HG02884 (cell line): ENCODE data around the gene RNF213.
"Not testable (repeated sequence)": the region's sequence is repeated elsewhere in the genome, so short reads cannot be mapped to it uniquely, and the experiment has no call there.

Experiments
- ATAC-seq: cut with Tn5 transposase; IDR thresholded peaks from one replicate; pipeline ENCODE4 v1.9.1; 2021; ENCODE audit warnings: mild to moderate bottlenecking, moderate library complexity; ENCODE audit not compliant: unreplicated experiment

RNF213 gene

DNA sequence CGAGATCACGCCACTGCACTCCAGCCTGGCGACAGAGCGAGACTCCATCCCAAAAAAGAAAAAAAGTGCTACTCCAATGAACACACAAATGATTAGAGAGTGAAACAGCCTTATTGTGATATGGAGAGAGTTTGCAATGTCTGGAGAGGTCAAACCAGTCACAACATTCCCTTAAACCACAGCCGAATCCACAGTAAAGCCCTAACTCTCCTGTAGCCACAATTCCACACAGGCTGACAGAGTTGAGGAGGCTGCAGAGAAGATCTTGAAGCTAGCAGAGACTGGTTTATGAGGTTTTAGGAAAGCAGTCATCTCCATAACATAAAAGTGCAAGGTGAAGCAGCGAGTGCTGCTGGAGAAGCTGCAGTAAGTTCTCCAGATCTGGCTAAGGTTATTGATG lies 6.7 kb downstream of the RNF213 start:
- no peak for ATAC-seq

DNA sequence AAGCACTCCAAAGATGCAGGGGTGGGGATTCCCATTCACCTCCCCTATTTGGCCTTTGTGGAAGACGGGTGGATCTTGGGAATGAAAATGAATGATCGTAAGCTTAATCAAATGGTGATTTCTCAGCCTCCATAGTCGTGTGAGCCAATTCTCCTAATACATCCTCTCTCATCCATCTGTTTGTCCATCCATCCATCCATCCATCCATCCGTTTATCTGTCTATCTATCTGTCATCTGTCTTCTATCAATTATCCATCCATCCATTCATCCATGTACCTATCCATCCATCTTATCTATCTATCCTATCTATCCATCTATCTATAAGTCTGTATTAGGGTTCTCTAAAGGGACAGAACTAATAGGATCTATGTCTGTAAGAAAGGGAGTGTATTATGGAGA lies 7.8 kb downstream of the RNF213 start:
- ATAC-seq = no peak

DNA sequence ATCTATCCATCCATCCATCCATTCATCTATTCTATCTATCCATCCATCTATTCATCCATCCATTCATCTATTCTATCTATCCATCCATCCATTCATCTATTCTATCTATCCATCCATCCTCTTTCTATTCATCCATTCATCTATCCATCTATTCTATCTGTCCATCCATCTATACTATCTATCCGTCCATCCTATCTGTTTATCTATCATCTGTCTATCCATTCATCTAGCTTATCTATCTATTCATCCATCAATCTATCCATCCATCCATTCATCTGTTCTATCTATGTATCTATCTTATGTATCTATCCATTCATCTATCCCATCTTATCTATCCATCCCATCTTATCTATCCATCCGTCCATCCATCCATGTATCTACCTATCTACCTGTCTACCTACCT lies 8.8 kb downstream of the RNF213 start:
- ATAC-seq = no peak

DNA sequence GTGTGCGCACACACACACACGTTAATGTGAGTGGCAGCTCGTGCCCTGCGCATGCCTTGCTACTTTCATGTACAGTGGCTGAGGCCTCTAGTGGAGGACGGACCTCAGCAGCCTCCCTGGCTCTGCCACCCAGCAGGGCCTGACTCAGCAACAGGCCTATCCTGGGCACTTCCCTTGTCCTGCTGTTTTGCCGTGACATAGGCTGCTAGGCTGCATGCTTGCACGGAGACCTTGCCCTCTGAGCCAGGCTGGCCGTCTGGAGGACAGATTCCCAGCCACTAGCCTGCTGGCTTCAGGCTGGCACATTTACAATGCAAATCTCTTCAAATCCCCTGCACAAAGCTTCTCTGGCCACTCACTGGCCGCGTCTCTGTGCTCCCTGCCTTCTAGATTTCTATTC lies 9.5 kb downstream of the RNF213 start:
- ATAC-seq = no peak

DNA sequence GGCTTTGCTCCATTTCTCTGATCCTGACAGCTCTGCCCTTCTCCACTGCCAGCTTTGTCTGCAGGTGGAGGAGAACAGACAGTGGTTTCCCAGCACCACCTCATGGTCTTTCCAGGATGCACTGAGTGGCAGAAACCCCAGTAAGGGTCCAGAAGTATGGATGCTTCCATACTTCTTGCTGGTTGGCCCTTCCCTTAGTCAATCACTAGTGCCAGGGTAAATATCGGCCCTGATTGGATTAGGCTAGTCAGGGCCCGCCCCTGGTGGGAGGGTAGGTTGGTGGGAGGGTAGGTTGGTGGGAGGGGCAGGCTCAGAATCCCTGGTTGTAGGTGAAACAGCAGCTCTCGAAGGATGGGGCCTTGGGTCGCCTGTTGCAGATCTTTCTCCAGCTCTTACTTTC lies 10.2 kb downstream of the RNF213 start:
- ATAC-seq = no peak

DNA sequence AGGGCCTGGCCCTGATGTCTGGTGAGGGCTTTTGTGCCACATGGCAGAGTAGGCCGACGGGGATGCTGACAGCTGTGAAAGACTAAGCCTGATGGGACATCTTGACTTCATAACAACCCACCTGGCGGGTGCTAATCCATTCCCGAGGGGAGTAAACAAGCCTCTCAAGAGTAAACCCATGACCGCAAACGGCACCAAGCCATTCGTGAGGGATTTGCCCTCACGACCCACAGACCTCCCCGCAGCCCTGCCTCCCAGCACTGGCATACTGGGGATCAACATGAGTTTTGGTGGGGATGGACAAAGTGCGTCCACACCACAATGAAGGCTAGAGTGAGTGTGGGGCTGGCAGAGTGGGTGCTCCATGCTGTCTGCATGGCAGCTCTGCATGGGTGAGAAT lies 11.7 kb downstream of the RNF213 start:
- no peak for ATAC-seq

DNA sequence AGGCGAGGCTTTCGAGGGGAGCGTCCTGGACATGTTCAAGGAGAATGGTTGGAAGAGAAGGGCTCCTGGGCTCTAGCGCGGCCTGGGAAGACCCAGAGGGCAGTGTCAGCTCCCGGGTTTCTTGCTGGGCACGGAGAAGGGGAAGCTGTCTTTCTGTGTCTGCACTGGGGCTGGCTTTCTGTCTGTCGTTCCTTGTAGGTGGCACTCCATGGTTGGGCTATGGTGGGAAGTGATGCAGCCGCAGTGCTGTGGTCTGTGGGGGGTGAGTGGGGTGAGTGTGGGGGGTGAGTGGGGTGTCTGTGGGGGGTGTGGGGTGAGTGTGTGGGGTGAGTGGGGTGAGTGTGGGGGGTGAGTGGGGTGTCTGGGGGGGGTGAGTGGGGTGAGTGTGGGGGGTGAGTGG lies 13.7 kb downstream of the RNF213 start:
- no peak for ATAC-seq

DNA sequence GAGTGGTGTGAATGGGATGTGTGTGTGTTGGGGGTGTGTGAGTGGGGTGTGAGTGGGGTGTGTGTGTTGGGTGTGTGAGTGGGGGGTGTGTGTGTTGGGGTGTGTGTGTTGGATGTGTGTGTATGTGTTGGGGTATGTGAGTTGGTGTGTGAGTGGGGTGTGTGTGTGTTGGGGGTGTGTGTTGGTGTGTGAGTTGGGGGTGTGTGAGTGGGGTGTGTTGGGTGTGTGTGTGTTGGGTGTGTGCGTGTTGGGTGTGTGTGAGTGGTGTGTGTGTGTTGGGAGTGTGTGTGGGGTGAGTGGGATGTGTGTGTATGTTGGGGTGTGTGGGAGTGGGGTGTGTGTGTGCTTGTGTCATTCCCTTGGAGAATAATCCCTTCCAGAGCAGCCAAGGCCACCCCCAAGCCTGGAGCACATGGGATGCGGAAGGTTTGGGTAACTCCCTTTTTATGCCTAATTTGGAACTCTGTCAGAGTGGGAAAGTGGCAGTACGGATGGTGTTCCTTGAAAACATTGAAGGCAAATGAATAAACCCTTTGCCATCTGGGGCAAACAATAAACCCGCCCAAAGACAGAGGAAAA lies 14.3 kb downstream of the RNF213 start:
- no peak for ATAC-seq

DNA sequence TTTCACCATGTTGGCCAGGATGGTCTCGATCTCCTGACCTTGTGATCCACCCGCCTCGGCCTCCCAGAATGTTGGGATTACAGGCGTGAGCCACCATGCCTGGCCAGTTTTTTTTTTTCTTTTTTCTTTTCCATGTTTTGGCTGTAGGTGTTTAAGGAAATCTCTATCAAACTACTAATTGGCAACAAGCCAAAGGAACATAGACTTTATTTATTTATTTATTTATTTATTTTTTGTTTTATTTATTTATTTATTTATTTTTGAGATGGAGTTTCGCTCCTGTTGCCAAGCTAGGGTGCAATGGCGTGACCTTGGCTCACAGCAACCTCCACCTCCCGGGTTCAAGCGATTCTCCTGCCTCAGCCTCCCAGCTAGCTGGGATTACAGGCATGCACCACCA lies 15.2 kb downstream of the RNF213 start:
- not testable (repeated sequence) for ATAC-seq

DNA sequence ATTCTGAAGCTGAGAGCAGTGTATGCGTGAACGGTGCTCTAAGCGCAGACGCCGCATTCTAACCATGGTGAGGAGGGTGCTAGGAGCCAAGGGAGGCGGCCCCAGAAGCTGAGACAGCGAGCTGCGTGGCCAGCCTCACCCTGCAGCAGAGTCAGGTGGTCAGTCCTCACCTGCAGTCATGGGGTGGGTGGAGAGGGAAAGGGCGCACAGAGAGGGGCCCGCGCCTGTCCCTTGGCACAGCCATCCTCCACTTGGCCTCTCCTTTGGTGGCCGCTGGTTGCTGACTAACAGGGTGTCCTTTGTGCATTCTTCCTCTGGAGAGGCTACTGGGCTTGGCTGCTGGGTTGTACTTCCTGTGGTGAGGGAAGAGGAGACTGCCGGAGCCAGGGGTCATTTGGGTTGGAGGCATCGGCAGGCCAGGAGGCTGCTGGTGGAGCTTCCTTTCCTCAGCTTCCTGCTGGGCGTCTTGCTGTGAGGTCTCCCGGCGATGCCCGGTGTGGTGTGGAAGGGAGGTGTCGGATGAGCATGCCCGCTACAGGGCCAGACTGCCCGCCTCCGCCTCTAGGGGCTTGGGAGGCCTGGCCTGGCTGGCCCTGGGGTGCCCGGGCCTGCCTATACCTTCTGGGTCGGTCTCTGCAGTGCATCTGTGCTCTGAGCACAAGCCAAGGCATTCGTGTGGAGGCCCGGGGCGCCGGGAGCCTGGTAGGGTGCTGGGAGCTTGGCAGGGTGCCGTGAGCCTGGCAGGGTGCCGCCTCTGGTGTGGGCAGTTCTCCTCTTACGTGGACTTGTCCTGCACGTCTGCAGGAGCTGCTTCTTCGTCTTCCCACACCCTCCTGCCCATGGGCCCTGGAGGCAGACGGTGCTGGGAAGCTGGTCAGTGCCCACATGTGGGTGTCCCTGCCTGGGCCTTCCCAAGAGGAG lies 17.4 kb downstream of the RNF213 start:
- ATAC-seq = no peak

DNA sequence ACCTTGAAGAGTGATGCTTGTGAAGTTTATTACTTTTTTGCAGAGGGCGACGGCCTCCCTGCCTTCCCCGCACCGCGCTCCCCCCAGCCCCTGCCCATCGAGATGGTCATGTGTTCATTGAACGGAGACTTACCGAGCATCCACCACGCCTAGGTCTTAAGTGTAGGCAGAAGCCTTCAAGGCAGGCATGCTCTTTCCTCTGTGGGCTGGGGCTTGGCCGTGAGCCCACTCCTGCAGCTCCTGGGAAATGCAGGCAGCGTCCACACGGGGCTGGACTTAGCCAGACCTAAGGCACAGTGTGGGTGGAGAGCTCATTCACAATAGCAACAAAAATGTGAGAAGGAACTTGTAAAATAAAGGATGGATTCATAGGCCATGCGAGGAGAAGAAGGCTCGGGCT lies 19.2 kb downstream of the RNF213 start:
- no peak for ATAC-seq

DNA sequence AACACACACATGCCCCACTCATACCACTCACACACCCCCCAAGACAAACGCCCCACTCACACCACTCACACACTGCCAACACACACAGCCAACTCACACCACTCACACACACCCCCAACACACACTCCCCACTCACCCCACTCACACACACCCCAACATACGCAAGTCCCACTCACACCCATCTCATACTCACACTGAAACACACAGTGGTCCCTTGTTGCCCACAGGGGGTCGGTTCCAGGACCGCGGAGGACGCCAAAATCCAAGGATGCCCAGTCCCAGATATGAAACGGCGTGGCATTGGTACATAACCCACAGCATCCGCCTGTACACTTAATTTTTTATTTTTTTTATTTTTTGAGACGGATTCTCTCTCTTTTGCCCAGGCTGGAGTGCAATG lies 20.9 kb downstream of the RNF213 start:
- no peak for ATAC-seq

DNA sequence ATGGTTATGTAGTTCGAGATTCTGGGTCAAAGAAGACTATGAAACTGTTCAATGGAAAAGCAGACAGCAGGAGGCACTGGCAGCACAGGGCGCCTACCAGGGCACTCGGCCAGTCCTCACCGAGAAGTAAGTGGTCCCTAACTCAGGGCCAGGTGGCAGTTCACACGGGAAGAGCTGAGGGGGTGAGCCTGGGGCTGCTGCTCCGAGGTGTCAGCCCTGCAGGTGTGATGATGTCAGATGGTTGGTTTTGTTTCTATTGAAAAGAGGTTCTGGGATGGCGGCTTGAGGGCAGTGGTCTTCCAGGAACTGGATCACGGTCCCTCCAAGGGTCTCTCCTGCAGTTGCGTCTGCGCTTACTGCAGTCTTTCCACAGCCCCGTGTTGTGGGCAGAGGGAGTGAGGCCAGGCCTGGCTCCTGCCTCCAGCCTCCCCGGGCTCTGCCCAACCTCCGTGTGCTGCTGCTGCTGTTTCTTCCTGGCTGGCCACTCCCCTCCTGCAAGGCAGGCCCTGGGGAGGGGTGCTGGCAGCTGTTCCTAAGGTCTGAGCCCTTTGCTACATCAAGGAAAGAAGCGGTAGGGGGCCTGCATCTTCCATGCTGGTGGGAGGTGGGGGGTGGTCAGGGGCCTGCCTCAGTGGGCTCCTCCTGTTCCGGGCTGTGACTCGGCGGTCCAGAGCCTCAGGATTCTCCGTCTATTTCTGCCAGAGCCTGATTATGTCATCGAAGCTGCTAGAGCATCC lies 22.6 kb downstream of the RNF213 start:
- no peak for ATAC-seq

DNA sequence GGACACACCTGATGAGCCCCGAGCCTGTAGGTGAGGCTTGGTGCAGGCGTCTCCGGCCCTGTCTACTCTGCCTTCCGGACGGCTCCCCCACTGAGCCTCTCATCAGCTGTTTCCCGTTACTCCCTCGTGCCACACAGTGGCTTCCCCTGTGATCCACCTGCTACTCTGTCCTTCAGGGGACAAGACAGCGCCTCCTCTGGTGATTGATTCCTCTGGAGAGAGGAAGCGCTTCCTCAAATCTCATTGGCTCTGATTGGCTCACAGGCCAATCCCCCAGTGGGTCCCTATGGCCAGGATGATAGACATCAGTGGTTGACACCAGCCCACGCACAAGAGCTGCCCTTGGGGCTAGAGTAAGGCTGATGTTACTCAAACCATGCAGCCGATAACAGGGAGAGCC lies 24.0 kb downstream of the RNF213 start:
- ATAC-seq = no peak

DNA sequence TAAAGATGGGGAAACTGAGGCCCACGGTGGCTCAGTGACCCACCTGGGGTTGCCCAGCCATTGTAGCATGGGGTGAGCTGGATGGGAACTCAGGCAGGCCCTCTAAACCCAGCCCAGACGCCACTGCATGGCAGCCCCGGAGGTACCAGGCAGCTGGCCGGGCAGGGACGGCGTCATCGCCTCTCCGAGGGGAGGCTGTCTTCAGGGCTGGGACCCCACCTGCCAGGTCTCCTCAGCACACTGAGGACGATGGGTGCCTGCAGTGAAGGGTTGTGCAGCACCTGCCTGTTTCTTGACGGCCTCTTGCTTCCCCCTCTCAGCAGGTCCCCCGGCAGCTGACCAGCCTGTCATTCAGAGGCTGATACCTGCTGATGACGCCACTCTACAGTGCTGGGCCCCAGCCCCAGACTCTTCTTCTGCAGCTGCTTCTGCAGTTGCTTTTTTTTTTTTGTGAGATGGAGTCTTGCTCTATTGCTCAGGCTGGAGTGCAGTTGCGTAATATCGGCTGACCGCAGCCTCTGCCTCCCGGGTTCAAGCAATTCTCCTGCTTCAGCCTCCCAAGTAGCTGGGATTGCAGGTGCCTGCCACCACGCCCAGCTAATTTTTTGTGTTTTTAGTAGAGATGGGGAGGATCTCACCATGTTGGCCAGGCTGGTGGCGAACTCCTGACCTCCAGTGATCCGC lies 24.7 kb downstream of the RNF213 start:
- ATAC-seq = no peak

DNA sequence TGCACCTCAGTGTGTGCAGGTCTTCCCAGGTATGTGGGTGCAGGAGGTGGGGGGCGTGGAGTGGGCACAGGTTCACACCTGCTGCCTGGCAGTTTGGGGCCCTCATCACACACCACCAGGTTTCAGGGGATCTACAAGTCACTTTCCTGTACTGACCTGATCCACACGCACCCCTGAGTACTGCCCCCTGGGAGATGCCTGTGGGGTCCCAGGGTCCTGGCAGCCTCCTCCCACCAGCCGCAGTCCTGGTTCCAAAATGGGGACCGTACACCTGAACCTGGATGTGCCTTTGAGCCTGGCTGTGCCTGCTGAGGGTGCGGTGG lies 25.9 kb downstream of the RNF213 start:
- no peak for ATAC-seq

DNA sequence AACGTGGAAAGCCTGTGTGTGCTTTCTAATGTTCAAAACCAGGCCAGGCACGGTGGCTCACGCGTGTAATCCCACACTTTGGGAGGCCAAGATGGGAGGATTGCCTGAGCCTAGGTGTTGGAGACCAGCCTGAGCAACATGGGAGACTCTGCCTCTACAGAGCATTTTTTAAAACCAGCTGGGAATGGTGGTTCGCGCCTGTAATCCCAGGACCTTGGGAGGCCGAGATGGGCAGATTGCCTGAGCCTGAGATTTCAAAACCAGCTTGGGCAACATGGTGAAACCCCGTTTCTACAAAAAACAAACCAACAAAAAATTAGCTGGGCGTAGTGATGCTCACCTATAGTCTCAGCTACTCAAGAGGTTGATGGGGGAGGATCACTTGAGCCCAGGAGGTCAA lies 26.4 kb downstream of the RNF213 start:
- ATAC-seq = no peak

DNA sequence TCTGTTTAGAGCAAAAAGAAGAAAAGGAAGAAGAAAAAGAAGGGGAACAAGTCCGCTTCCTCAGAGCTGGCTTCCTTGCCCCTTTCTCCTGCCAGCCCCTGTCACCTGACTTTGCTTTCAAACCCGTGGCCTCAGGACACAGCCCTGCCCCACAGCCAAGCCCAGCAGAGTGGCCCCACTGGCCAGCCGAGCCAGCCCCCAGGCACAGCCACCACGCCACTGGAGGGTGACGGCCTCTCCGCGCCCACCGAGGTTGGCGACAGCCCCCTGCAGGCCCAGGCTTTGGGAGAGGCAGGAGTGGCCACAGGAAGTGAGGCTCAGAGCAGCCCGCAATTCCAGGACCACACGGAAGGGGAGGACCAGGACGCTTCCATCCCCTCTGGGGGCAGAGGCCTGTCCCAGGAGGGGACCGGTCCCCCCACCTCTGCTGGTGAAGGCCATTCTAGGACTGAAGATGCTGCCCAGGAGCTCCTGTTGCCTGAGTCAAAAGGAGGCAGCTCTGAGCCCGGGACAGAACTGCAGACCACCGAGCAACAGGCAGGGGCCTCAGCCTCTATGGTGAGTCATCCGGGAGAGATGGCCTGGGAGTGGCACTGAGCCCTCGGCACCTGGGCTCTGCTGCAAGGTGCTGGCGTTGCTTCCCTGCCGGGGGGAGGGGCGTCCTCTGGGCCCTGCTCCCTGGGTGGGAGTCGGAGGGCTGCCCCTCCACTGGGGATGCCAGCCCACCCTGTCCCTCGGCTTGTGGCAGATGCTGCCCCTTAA lies 27.3 kb downstream of the RNF213 start:
- ATAC-seq = no peak

DNA sequence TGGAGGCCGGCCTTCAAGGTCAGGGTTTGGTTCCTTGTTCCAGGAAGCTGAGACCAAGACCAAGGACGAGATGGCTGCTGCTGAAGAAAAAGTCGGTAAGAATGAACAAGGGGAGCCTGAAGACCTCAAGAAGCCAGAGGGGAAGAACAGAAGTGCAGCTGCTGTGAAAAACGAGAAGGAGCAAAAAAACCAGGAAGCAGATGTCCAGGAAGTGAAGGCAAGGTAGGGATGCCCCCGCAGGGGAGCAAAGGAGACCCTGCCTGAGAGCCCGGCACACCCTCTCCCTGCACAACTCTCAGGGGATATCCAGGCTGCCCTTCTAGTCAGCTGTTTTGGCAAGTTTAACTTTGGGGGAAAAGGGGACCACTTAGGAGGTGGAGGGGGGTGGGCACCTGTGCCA lies 29.0 kb downstream of the RNF213 start:
- ATAC-seq = no peak

DNA sequence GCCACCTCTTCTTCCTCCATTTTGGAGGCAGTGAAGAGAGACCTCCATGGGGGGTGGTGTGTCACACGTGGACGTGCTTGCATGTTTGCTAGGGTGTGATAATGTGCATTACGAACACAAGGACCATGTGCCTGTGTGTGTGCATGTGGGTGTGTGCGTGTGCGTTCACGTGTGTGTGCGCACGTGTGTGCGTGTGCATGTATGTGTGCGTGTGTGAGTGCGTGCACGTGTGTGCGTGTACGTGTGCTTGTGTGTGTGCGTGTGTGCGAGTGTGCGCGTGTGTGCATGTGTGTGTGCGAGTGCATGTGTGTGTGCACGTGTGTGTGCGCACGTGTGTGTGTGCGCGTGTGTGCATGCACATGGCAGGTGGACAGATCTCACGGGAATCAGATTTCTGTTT lies 29.5 kb downstream of the RNF213 start:
- ATAC-seq = no peak

DNA sequence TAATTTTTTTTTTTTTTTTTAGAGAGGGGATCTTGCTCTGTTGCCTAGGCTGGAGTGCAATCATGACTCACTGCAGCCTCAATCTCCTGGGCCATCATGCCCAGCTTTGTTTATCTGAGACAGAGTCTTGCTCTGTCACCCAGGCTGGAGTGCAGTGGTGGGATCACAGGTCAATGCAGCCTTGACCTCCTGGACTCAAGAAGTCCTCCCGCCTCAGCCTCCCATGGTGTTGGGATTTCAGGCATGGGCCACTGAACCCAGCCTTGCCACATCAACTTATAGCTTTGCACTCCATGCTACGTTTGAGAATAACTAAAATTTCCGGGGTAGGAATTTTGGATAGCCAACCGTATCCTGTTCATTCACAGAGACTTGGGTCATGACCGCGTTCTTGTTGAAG lies 30.6 kb downstream of the RNF213 start:
- ATAC-seq = no peak
